Middle frontal gyrus (tissue), 1 donor: ENCODE results near the gene NKX1-1.
"Not testable (repeated sequence)": the region's sequence is repeated elsewhere in the genome, so short reads cannot be mapped to it uniquely, and the experiment has no call there.

Source experiments
- DNase-seq: peaks from one replicate; pipeline ENCODE4 v3.0.0-alpha.2; 2015; ENCODE audit warnings: low spot score; ENCODE audit errors: extremely low spot score

NKX1-1 gene

GRCh38 chr4:1405636-1406393 is 427 bp downstream of the NKX1-1 start:
- no peak for DNase-seq

GRCh38 chr4:1405254-1405635 is 997 bp downstream of the NKX1-1 start:
- DNase-seq = no peak

GRCh38 chr4:1404573-1405253 is 1.5 kb downstream of the NKX1-1 start:
- DNase-seq = no peak

GRCh38 chr4:1403591-1404572 is 2.4 kb downstream of the NKX1-1 start:
- no peak for DNase-seq

GRCh38 chr4:1403177-1403583 is 3.1 kb downstream of the NKX1-1 start:
- DNase-seq = no peak

- DNase-seq = no peak
Measured at GRCh38 chr4:1402516-1403091, 3.6 kb downstream of the NKX1-1 start.

GRCh38 chr4:1402021-1402515 is 4.2 kb downstream of the NKX1-1 start:
- no peak for DNase-seq

GRCh38 chr4:1401409-1402020 is 4.7 kb downstream of the NKX1-1 start:
- no peak for DNase-seq

GRCh38 chr4:1400831-1401408 is 5.3 kb downstream of the NKX1-1 start:
- no peak for DNase-seq

GRCh38 chr4:1400191-1400805 is 5.9 kb downstream of the NKX1-1 start:
- DNase-seq = no peak

- DNase-seq = no peak
Measured at GRCh38 chr4:1399508-1400190, 6.6 kb downstream of the NKX1-1 start.

- DNase-seq = no peak
Measured at GRCh38 chr4:1398681-1399507, 7.3 kb downstream of the NKX1-1 start.

GRCh38 chr4:1396806-1397455 is 9.3 kb downstream of the NKX1-1 start:
- DNase-seq = no peak

- DNase-seq = no peak
Measured at GRCh38 chr4:1395941-1396805, 10.1 kb downstream of the NKX1-1 start.

- DNase-seq = not testable (repeated sequence)
Measured at GRCh38 chr4:1395389-1395820, 10.8 kb downstream of the NKX1-1 start.

GRCh38 chr4:1394554-1395388 is 11.5 kb downstream of the NKX1-1 start:
- not testable (repeated sequence) for DNase-seq
